Right lung (tissue), 5 donors: ENCODE measurements around the gene STH. TPM values are rescaled to one million over a fixed set of nuclear protein-coding genes. Genes with fewer than 3 reads are reported as not detected.

Source experiments
- DNase-seq, 2 donors: peaks; one replicate each; pipeline ENCODE4 v3.0.0-alpha.2; 2013
- polyA plus RNA-seq, 5 donors: library from polyadenylated mRNA; unstranded; fragments of 120-200 nt; gene quantifications; one replicate each; pipeline versions ENCODE4 v1.2.1 to v1.2.3, GENCODE V29; 2013; ENCODE audit warnings: inconsistent platforms in 1 of 5, low replicate concordance in 1 of 5; ENCODE audit not compliant: insufficient read length in 5 of 5, insufficient read depth in 1 of 5

Gene STH
- polyA plus RNA-seq, 5 donors, result 0.42 TPM; not detected in 4

GRCh38 chr17:45967378-45967777 is 31.7 kb upstream of the STH start:
- no peak for DNase-seq

- no peak for DNase-seq
Observed at GRCh38 chr17:45968732-45969131, 30.3 kb upstream of the STH start.

GRCh38 chr17:45969726-45970125 is 29.3 kb upstream of the STH start:
- DNase-seq, result no peak

- no peak for DNase-seq
Observed at GRCh38 chr17:45970659-45971058, 28.4 kb upstream of the STH start.

GRCh38 chr17:45971698-45972141 is 27.3 kb upstream of the STH start:
- no peak for DNase-seq

GRCh38 chr17:45972531-45972930 is 26.5 kb upstream of the STH start:
- no peak for DNase-seq

- no peak for DNase-seq
Observed at GRCh38 chr17:45973099-45973780, 25.8 kb upstream of the STH start.

- no peak for DNase-seq
Observed at GRCh38 chr17:45973946-45974859, 24.8 kb upstream of the STH start.

GRCh38 chr17:45974916-45975630 is 24.0 kb upstream of the STH start:
- no peak for DNase-seq

GRCh38 chr17:45975640-45976295 is 23.3 kb upstream of the STH start:
- no peak for DNase-seq

GRCh38 chr17:45976391-45976754 is 22.7 kb upstream of the STH start:
- DNase-seq, result no peak

- no peak for DNase-seq
Observed at GRCh38 chr17:45976755-45977505, 22.1 kb upstream of the STH start.

- no peak for DNase-seq
Observed at GRCh38 chr17:45977506-45977824, 21.6 kb upstream of the STH start.

- no peak for DNase-seq
Observed at GRCh38 chr17:45977976-45978626, 20.9 kb upstream of the STH start.

- no peak for DNase-seq
Observed at GRCh38 chr17:45979137-45979536, 19.9 kb upstream of the STH start.

GRCh38 chr17:45980855-45981254 is 18.2 kb upstream of the STH start:
- DNase-seq, result no peak

GRCh38 chr17:45981306-45981705 is 17.7 kb upstream of the STH start:
- DNase-seq, result no peak

GRCh38 chr17:45982791-45983613 is 16.0 kb upstream of the STH start:
- DNase-seq, result no peak

- no peak for DNase-seq
Observed at GRCh38 chr17:45983614-45984310, 15.3 kb upstream of the STH start.
